Measurements from ENCODE around the gene MMP28.
"Not testable (repeated sequence)": the region's sequence is repeated elsewhere in the genome, so short reads cannot be mapped to it uniquely, and the experiment has no call there.

The MMP28 gene

GRCh38 chr17:35766489-35766877 is 29.0 kb downstream of the MMP28 start:
- no peak for DNase-seq (ENCODE audit: low read depth)

- DNase-seq (ENCODE audit: low read depth), result no peak
These were observed 29.5 kb downstream of the MMP28 start for GRCh38 chr17:35765756-35766488.

GRCh38 chr17:35765086-35765710 is 30.2 kb downstream of the MMP28 start:
- no peak for DNase-seq (ENCODE audit: low read depth)

GRCh38 chr17:35764123-35764991 is 31.1 kb downstream of the MMP28 start:
- DNase-seq (ENCODE audit: low read depth), result peak; percentile 53

GRCh38 chr17:35763767-35764122 is 31.7 kb downstream of the MMP28 start:
- DNase-seq (ENCODE audit: low read depth), result no peak

GRCh38 chr17:35761601-35762000 is 33.8 kb downstream of the MMP28 start:
- DNase-seq (ENCODE audit: low read depth), result no peak

GRCh38 chr17:35760587-35760986 is 34.9 kb downstream of the MMP28 start, which contains the start of gene C17orf50:
Gene C17orf50, plus strand, starts transcription at chr17:35760887. Its CDS starts 55 bp downstream, at chr17:35760942.
- no peak for DNase-seq (ENCODE audit: low read depth)

- no peak for DNase-seq (ENCODE audit: low read depth)
These were observed 38.2 kb downstream of the MMP28 start for GRCh38 chr17:35757243-35757642.

GRCh38 chr17:35752945-35753764 is 42.3 kb downstream of the MMP28 start, which contains the start of gene GAS2L2:
Gene GAS2L2, minus strand, starts transcription at chr17:35753239. Its CDS starts 389 bp downstream, at chr17:35752850.
- DNase-seq (ENCODE audit: low read depth), result no peak

GRCh38 chr17:35752471-35752870 is 43.0 kb downstream of the MMP28 start:
- no peak for DNase-seq (ENCODE audit: low read depth)

- DNase-seq (ENCODE audit: low read depth), result not testable (repeated sequence)
These were observed 43.9 kb downstream of the MMP28 start for GRCh38 chr17:35751541-35751940.

GRCh38 chr17:35750526-35751395 is 44.7 kb downstream of the MMP28 start:
- no peak for DNase-seq (ENCODE audit: low read depth)

GRCh38 chr17:35749560-35750412 is 45.7 kb downstream of the MMP28 start:
- DNase-seq (ENCODE audit: low read depth), result no peak

- DNase-seq (ENCODE audit: low read depth), result no peak
These were observed 46.5 kb downstream of the MMP28 start for GRCh38 chr17:35748979-35749378.

- no peak for DNase-seq (ENCODE audit: low read depth)
These were observed 47.0 kb downstream of the MMP28 start for GRCh38 chr17:35748341-35748841.

- peak; percentile 25 for DNase-seq (ENCODE audit: low read depth)
These were observed 47.9 kb downstream of the MMP28 start for GRCh38 chr17:35747540-35748017.

GRCh38 chr17:35745749-35746320 is 49.6 kb downstream of the MMP28 start:
- DNase-seq (ENCODE audit: low read depth), result no peak

GRCh38 chr17:35745246-35745645 is 50.2 kb downstream of the MMP28 start:
- DNase-seq (ENCODE audit: low read depth), result no peak

GRCh38 chr17:35744830-35745229 is 50.6 kb downstream of the MMP28 start:
- no peak for DNase-seq (ENCODE audit: low read depth)

Data from HS-5 (cell line).